Panc1 (cell line): Measurements from ENCODE around the gene SENP8.

ENCODE experiments used
- CTCF ChIP-seq: fragments of 450-650 bp; IDR thresholded peaks from 2 replicates; pipeline ENCODE4 v1.5.1; 2017; ENCODE audit warnings: mild to moderate bottlenecking
- POLR2AphosphoS5 ChIP-seq: IDR thresholded peaks from 2 replicates; pipeline ENCODE4 v1.6.1; 2012; ENCODE audit warnings: mild to moderate bottlenecking, low read depth, low read length, moderate library complexity
- REST ChIP-seq, 2 experiments: IDR thresholded peaks; 2 replicates each; pipeline ENCODE4 v1.6.1; 2011 to 2012; ENCODE audit warnings: low read depth in 2 of 2, control low read depth in 1 of 2, low read length in 1 of 2, mild to moderate bottlenecking in 1 of 2, moderate library complexity in 1 of 2; ENCODE audit not compliant: insufficient read depth in 1 of 2
- SIN3A ChIP-seq: IDR thresholded peaks from 2 replicates; pipeline ENCODE4 v1.6.1; 2012; ENCODE audit warnings: low read depth, mild to moderate bottlenecking, low read length, moderate library complexity, borderline replicate concordance; ENCODE audit not compliant: insufficient read depth
- TCF7L2 ChIP-seq: IDR thresholded peaks from 2 replicates; pipeline ENCODE4 v1.6.1; 2011; ENCODE audit warnings: mild to moderate bottlenecking, low read depth, low read length, inconsistent platforms

- TF ChIP-seq CTCF (peak; percentile 27; the same call in 1 of the 2 replicates), POLR2AphosphoS5 (peak; percentile 92), SIN3A (no peak), TCF7L2 (no peak), REST (IDR thresholded peaks at IDR 0.05; ENCODE audit: insufficient read depth in 1 of 2, low read depth in 2 of 2, low read length in 1 of 2) (0 out of 4 replicates have a peak, but pooled peaks of 1 of the 2 experiments have one; percentile 2)
These were observed at the start of gene SENP8, which contains the start of gene MYO9A for GRCh38 chr15:72118017-72118978.
